SK-N-SH treated with all-trans-retinoic acid at 6 μM for 48 hours (cell line): ENCODE measurements around the gene MYO18A.

Experiments used
- ATAC-seq: fragments of 200-7000 bp; cut with Tn5 transposase; 3 replicates; pipeline ENCODE4 v1.9.1; 2020; ENCODE audit warnings: mild to moderate bottlenecking, moderate library complexity
- ARNTL ChIP-seq: fragments of 450-650 bp; formaldehyde crosslinking; IDR thresholded peaks from 2 replicates; pipeline ENCODE4 v1.5.0; 2020; ENCODE audit warnings: low read depth, mild to moderate bottlenecking, moderate library complexity, borderline replicate concordance
- BACH2 ChIP-seq: fragments of 250-450 bp; sonication (Bioruptor Pico); IDR thresholded peaks from 2 replicates; pipeline ENCODE4 v1.9.0; 2021; ENCODE audit warnings: mild to moderate bottlenecking, borderline replicate concordance
- CSDC2 ChIP-seq: fragments of 250-450 bp; sonication (Bioruptor Pico); IDR thresholded peaks from 2 replicates; pipeline ENCODE4 v1.5.0; 2020; ENCODE audit warnings: mild to moderate bottlenecking, moderate library complexity
- ESRRG ChIP-seq: fragments of 250-450 bp; sonication (Bioruptor Pico); IDR thresholded peaks from 2 replicates; pipeline ENCODE4 v1.6.1; 2021; ENCODE audit warnings: mild to moderate bottlenecking
- GLIS3 ChIP-seq: fragments of 250-450 bp; sonication (Bioruptor Pico); IDR thresholded peaks from 2 replicates; pipeline ENCODE4 v1.5.0; 2020; ENCODE audit warnings: mild to moderate bottlenecking, moderate library complexity
- ISL1 ChIP-seq: fragments of 250-450 bp; sonication (Bioruptor Pico); IDR thresholded peaks from 2 replicates; pipeline ENCODE4 v2.1.2; 2022; ENCODE audit warnings: mild to moderate bottlenecking, moderate library complexity
- PATZ1 ChIP-seq: fragments of 250-450 bp; sonication (Bioruptor Pico); IDR thresholded peaks from 2 replicates; pipeline ENCODE4 v1.8.0; 2020; ENCODE audit warnings: mild to moderate bottlenecking, moderate library complexity, borderline replicate concordance
- POU6F1 ChIP-seq: fragments of 250-450 bp; sonication (Bioruptor Pico); IDR thresholded peaks from 2 replicates; pipeline ENCODE4 v1.8.0; 2021; ENCODE audit warnings: low read depth, mild to moderate bottlenecking, moderate library complexity, borderline replicate concordance
- PPARA ChIP-seq: fragments of 250-450 bp; sonication (Bioruptor Pico); IDR thresholded peaks from 2 replicates; pipeline ENCODE4 v1.5.0; 2020; ENCODE audit warnings: mild to moderate bottlenecking, borderline replicate concordance
- SNAI2 ChIP-seq: fragments of 250-450 bp; sonication (Bioruptor Pico); IDR thresholded peaks from 2 replicates; pipeline ENCODE4 v1.5.0; 2020; ENCODE audit warnings: mild to moderate bottlenecking, moderate library complexity
- TCF4 ChIP-seq: fragments of 250-450 bp; sonication (Bioruptor Pico); IDR thresholded peaks from 2 replicates; pipeline ENCODE4 v1.8.0; 2021; ENCODE audit warnings: mild to moderate bottlenecking, moderate library complexity, borderline replicate concordance
- TOX ChIP-seq: fragments of 250-450 bp; sonication (Bioruptor Pico); IDR thresholded peaks from 2 replicates; pipeline ENCODE4 v1.8.0; 2021; ENCODE audit warnings: mild to moderate bottlenecking, moderate library complexity, borderline replicate concordance
- TSHZ2 ChIP-seq: fragments of 250-450 bp; sonication (Bioruptor Pico); IDR thresholded peaks from 2 replicates; pipeline ENCODE4 v1.5.0; 2020; ENCODE audit warnings: mild to moderate bottlenecking, moderate library complexity
- ZFP3 ChIP-seq: fragments of 250-450 bp; sonication (Bioruptor Pico); IDR thresholded peaks from 2 replicates; pipeline ENCODE4 v1.5.0; 2020; ENCODE audit warnings: mild to moderate bottlenecking, moderate library complexity
- ZFP30 ChIP-seq: fragments of 450-650 bp; formaldehyde crosslinking; IDR thresholded peaks from 2 replicates; pipeline ENCODE4 v1.5.0; 2022; ENCODE audit warnings: mild to moderate bottlenecking, moderate library complexity
- ZNF70 ChIP-seq: fragments of 450-650 bp; formaldehyde crosslinking; IDR thresholded peaks from 2 replicates; pipeline ENCODE4 v1.5.0; 2020; ENCODE audit warnings: mild to moderate bottlenecking, moderate library complexity
- ZNF8 ChIP-seq: fragments of 450-650 bp; formaldehyde crosslinking; IDR thresholded peaks from 2 replicates; pipeline ENCODE4 v1.5.0; 2020; ENCODE audit warnings: mild to moderate bottlenecking, moderate library complexity
- TF ChIP-seq, protein P1 (sequence below): fragments of 250-450 bp; sonication (Bioruptor Pico); IDR thresholded peaks from 2 replicates; pipeline ENCODE4 v1.5.1; 2020; ENCODE audit warnings: low read depth, mild to moderate bottlenecking, moderate library complexity

Gene MYO18A

DNA sequence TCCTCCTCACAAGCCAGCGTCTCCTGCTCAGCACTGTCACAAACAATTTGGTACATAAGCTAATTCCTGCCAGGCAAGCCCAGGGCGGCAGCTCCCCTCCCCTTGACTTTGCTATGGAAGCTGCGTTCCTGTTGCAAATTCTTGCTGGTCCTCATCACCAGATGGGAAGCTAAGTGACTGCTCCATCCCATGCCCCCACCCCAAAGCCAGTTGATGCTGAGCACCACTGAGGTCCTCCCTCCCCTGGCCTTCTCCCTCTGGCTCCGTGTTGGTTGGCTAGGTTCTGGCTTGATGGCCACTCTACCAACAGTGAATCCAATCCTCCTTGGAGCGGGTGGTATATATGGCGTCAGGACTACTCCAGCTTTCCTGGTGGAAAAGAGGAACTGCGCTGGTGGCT, 102.9 kb downstream of the MYO18A start:
- TF ChIP-seq POU6F1 (CRISPR knock-in tag) (no peak), TSHZ2 (CRISPR knock-in tag) (no peak), ZFP30 (CRISPR knock-in tag) (no peak), GLIS3 (no peak), SNAI2 (CRISPR knock-in tag) (no peak), ZNF70 (CRISPR knock-in tag) (no peak), ARNTL (CRISPR knock-in tag) (no peak), CSDC2 (CRISPR knock-in tag) (no peak)
- TF ChIP-seq, protein P1, sequence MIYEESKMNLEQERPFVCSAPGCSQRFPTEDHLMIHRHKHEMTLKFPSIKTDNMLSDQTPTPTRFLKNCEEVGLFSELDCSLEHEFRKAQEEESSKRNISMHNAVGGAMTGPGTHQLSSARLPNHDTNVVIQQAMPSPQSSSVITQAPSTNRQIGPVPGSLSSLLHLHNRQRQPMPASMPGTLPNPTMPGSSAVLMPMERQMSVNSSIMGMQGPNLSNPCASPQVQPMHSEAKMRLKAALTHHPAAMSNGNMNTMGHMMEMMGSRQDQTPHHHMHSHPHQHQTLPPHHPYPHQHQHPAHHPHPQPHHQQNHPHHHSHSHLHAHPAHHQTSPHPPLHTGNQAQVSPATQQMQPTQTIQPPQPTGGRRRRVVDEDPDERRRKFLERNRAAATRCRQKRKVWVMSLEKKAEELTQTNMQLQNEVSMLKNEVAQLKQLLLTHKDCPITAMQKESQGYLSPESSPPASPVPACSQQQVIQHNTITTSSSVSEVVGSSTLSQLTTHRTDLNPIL, result no peak
- TF ChIP-seq, all 23 proteins: peak for 0

DNA sequence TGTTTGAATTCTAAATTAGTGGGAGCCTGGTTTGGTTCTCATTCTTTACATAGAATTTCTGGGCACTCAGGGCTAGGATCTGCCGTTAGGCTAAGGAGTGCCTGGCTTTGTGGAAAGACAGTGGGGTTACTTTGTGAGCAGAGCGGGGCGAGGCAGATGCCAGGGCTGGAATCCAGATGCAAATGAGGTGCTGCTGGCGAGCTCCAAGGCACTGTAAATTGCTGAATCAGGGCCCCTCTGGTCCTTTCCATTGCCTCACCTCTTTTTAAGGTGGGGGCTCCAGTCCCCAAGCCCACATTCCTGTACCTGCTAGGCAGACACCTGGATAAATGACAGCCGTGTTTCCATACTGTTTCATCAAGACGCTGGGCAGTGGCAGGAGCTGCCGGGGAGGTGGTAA, 103.5 kb downstream of the MYO18A start:
- no peak for TF ChIP-seq SNAI2 (CRISPR knock-in tag)
- TF ChIP-seq TCF4 (CRISPR knock-in tag), result no peak
- TF ChIP-seq BACH2 (CRISPR knock-in tag), result no peak
- TF ChIP-seq ZNF70 (CRISPR knock-in tag), result no peak
- no peak for TF ChIP-seq PATZ1 (CRISPR knock-in tag)
- no peak for TF ChIP-seq ARNTL (CRISPR knock-in tag)
- TF ChIP-seq ISL1 (CRISPR knock-in tag), result no peak
- TF ChIP-seq PPARA (CRISPR knock-in tag), result no peak
- no peak for TF ChIP-seq ZNF8 (CRISPR knock-in tag)
- TF ChIP-seq ZFP30 (CRISPR knock-in tag), result no peak
- TF ChIP-seq, all 23 proteins: peak for 0
- no peak for ATAC-seq

More for the DNA sequence above, 102.9 kb downstream of the MYO18A start:
- no peak for ATAC-seq

DNA sequence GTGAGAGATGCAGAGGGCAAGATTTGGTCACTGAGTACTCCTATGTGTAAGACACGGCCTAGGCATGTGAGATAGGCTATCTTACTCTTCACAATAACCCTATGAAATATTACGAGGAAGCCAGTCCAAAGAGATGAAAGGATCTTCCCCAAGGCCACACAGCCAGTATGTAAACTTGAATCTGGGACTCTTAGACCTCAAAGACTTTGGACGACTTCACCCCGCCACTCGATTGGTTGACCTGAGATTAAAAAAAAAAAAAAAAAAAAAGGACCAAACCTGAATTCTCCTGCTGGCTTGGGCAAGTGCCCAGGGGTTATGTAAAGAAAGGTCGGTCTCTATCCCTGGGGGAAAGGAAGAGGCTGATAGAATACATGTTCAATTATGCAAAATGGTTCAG, 104.1 kb downstream of the MYO18A start:
- TF ChIP-seq ZNF70 (CRISPR knock-in tag) (no peak), PATZ1 (CRISPR knock-in tag) (no peak), ZFP30 (CRISPR knock-in tag) (no peak), TCF4 (CRISPR knock-in tag) (no peak), ZNF8 (CRISPR knock-in tag) (no peak), PPARA (CRISPR knock-in tag) (no peak), TSHZ2 (CRISPR knock-in tag) (no peak), ESRRG (CRISPR knock-in tag) (no peak), ZFP3 (CRISPR knock-in tag) (no peak), POU6F1 (CRISPR knock-in tag) (no peak), TOX (CRISPR knock-in tag) (no peak), SNAI2 (CRISPR knock-in tag) (no peak), BACH2 (CRISPR knock-in tag) (no peak), GLIS3 (no peak)
- TF ChIP-seq, protein P1, result no peak
- ATAC-seq, result no peak
